Endodermal cell (in vitro differentiated cells): ENCODE data around the gene PAGE4. TPM values are rescaled to one million over a fixed set of nuclear protein-coding genes. Genes with fewer than 3 reads are reported as not detected.

ENCODE experiments used
- DNase-seq: peaks from one replicate; pipeline ENCODE4 v3.0.0-alpha.2; 2017
- H3K27ac ChIP-seq: 2 replicates; pipeline ENCODE4 v1.5.1; 2013; ENCODE audit warnings: mild to moderate bottlenecking, low read depth, low read length, moderate library complexity
- H3K27me3 ChIP-seq: 2 replicates; pipeline ENCODE4 v1.6.1; 2013; ENCODE audit warnings: mild to moderate bottlenecking, low read length, moderate library complexity; ENCODE audit not compliant: insufficient read depth, control insufficient read depth, poor library complexity, severe bottlenecking
- H3K36me3 ChIP-seq: 2 replicates; pipeline ENCODE4 v1.7.0; 2013; ENCODE audit warnings: mild to moderate bottlenecking, low read length, moderate library complexity; ENCODE audit not compliant: control insufficient read depth, insufficient read depth
- H3K4me1 ChIP-seq: one replicate; pipeline ENCODE4 v1.7.0; 2013; ENCODE audit warnings: low read length; ENCODE audit not compliant: control insufficient read depth, insufficient read depth
- H3K4me3 ChIP-seq: 2 replicates; pipeline ENCODE4 v1.5.1; 2013; ENCODE audit warnings: mild to moderate bottlenecking, low read length, moderate library complexity
- H3K9ac ChIP-seq: 2 replicates; pipeline ENCODE4 v1.6.1; 2013; ENCODE audit warnings: mild to moderate bottlenecking, low read length, moderate library complexity; ENCODE audit not compliant: poor library complexity, severe bottlenecking; ENCODE audit errors: extremely low read depth
- H3K9me3 ChIP-seq: 2 replicates; pipeline ENCODE4 v1.6.1; 2013; ENCODE audit warnings: mild to moderate bottlenecking, low read length, moderate library complexity; ENCODE audit not compliant: control insufficient read depth
- H3K27ac Mint-ChIP-seq: 2 replicates; pipeline ENCODE4 v1.8.0; 2020; ENCODE audit warnings: mixed read lengths
- H3K27me3 Mint-ChIP-seq: 2 replicates; pipeline ENCODE4 v1.8.0; 2021; ENCODE audit warnings: mild to moderate bottlenecking, mixed read lengths; ENCODE audit not compliant: insufficient read depth
- H3K36me3 Mint-ChIP-seq: 2 replicates; pipeline ENCODE4 v1.8.0; 2020; ENCODE audit warnings: low read depth, mixed read lengths
- H3K4me1 Mint-ChIP-seq: 2 replicates; pipeline ENCODE4 v1.8.0; 2020; ENCODE audit warnings: mixed read lengths
- H3K4me3 Mint-ChIP-seq: 2 replicates; pipeline ENCODE4 v1.8.0; 2020; ENCODE audit warnings: mild to moderate bottlenecking, moderate library complexity, mixed read lengths
- H3K9me3 Mint-ChIP-seq: 2 replicates; pipeline ENCODE4 v1.8.0; 2020; ENCODE audit warnings: mild to moderate bottlenecking, mixed read lengths
- WGBS, 2 experiments: methylation state at CpG; one replicate each; pipeline versions ENCODE4 v1.1.5 to v1.1.7; 2013; ENCODE audit warnings: missing lambda C conversion rate in 2 of 2, mixed read lengths in 1 of 2; ENCODE audit not compliant: insufficient coverage in 1 of 2, insufficient read length in 1 of 2; 5-methylcytosine and 5-hydroxymethylcytosine counted together
- total RNA-seq, 2 donors: library from RNA; stranded (reverse); fragmentation: NEBNext Ultra II Directional in 1 of 2; extraction: Animal tissue kit (Norgen Biotek cat#: 25700) in 1 of 2; gene quantifications; 2 replicates in 1 of 2; 3 replicates in 1 of 2; pipeline ENCODE4 v1.2.1, GENCODE V29; 2021
- TF ChIP-seq, protein P1 (sequence below): fragments of 200-600 bp; sonication (generic); conservative IDR thresholded peaks from 2 replicates; pipeline ENCODE4 v1.5.0; 2021; ENCODE audit warnings: antibody characterized with exemption, mild to moderate bottlenecking

Gene PAGE4
- total RNA-seq, 2 donors from 2014 or later, result not detected

DNA sequence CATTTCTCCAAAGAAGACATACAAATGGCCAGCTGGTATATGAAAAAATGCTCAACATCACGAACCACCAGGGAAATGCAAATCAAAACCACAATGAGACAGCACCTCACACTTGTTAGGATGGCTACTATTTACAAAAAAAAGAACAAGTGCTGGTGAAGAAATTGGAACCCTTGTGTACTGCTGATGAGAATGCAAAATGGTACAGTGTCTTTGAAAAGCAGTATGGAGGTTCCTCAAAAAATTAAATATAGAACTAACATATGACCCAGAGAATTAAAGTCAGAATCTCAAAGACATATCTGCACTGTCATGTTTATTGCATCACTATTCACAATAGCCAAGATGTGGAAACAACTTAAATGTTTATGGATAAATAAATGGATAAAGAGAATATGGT is 20.9 kb downstream of the PAGE4 start:
- no peak overlapping the region for H3K9ac ChIP-seq
- H3K9me3 Mint-ChIP-seq, result peaks cover 69% of the 10 kb centered on the region
- no peaks in the 10 kb centered on the region for H3K4me1 Mint-ChIP-seq
- TF ChIP-seq, protein P1, sequence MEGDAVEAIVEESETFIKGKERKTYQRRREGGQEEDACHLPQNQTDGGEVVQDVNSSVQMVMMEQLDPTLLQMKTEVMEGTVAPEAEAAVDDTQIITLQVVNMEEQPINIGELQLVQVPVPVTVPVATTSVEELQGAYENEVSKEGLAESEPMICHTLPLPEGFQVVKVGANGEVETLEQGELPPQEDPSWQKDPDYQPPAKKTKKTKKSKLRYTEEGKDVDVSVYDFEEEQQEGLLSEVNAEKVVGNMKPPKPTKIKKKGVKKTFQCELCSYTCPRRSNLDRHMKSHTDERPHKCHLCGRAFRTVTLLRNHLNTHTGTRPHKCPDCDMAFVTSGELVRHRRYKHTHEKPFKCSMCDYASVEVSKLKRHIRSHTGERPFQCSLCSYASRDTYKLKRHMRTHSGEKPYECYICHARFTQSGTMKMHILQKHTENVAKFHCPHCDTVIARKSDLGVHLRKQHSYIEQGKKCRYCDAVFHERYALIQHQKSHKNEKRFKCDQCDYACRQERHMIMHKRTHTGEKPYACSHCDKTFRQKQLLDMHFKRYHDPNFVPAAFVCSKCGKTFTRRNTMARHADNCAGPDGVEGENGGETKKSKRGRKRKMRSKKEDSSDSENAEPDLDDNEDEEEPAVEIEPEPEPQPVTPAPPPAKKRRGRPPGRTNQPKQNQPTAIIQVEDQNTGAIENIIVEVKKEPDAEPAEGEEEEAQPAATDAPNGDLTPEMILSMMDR, result no peak
- H3K4me1 ChIP-seq, result no peaks in the 10 kb centered on the region
- DNase-seq, result no peak
- no peak overlapping the region for H3K27ac Mint-ChIP-seq
- no peak overlapping the region for H3K4me3 ChIP-seq
- no peaks in the 10 kb centered on the region for H3K36me3 ChIP-seq
- no peak overlapping the region for H3K4me3 Mint-ChIP-seq
- no peak overlapping the region for H3K27ac ChIP-seq
- no peaks in the 10 kb centered on the region for H3K9me3 ChIP-seq
- H3K27me3 Mint-ChIP-seq, result peaks cover under 1% of the 10 kb centered on the region
- H3K27me3 ChIP-seq, result no peaks in the 10 kb centered on the region
- 83% methylated on average over 1 of the region's 1 CpG; no CpG with 5 or more reads in 1 of the 2 experiments for WGBS, 2 experiments
- no peaks in the 10 kb centered on the region for H3K36me3 Mint-ChIP-seq

DNA sequence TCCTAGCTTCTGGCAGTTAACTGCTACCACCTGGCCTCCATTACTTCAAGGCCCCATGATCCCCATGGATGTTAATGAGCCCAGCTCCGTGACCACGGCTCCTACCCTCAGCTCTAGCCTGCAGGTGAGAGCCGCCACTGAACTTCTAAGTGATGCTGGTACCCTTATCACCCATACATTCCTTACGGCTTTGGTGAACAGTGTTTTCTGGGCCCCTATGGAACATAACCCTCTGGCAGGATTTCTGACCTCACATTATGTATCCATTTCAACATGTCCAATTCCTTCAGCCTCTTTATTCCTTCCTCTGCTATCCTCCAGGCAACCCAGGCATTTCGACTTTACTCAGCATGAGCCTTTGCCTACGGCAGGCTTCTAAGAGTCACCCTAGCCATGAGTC is 24.6 kb downstream of the PAGE4 start:
- WGBS, 2 experiments, result 91 to 100% methylated on average over 3 to 6 of the region's 6 CpGs
- no peak overlapping the region for H3K27ac ChIP-seq
- no peaks in the 10 kb centered on the region for H3K9me3 ChIP-seq
- H3K4me3 ChIP-seq, result no peak overlapping the region
- Mint-ChIP-seq H3K4me1 (no peaks in the 10 kb centered on the region), H3K36me3 (no peaks in the 10 kb centered on the region), H3K27ac (no peak overlapping the region), H3K9me3 (peaks cover 53% of the 10 kb centered on the region), H3K27me3 (peaks cover 2% of the 10 kb centered on the region), H3K4me3 (no peak overlapping the region)
- no peaks in the 10 kb centered on the region for H3K36me3 ChIP-seq
- H3K4me1 ChIP-seq, result no peaks in the 10 kb centered on the region
- H3K9ac ChIP-seq, result no peak overlapping the region
- DNase-seq, result no peak
- TF ChIP-seq, protein P1, result no peak
- H3K27me3 ChIP-seq, result no peaks in the 10 kb centered on the region

DNA sequence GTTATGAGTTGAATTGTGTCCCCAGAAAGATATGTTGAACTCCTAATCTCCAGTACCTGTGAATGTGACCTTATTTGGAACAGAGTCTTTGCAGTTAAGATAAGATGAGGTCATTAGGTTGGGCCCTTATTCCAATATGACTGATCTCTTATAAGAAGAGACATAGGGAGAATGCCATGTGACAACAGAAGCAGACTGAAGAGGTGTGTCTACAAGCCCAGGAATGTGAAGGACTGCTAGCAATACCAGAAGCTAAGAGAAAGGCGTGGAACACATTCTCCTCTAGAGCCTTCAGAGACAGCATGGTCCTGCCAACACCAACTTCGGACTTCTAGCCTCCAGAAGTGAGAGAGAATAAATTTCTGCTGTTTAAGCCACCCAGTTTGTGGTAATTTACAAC is 27.7 kb downstream of the PAGE4 start:
- no peaks in the 10 kb centered on the region for H3K27me3 ChIP-seq
- no peaks in the 10 kb centered on the region for H3K4me1 ChIP-seq
- DNase-seq, result no peak
- Mint-ChIP-seq H3K4me3 (no peak overlapping the region), H3K27ac (no peak overlapping the region), H3K36me3 (no peaks in the 10 kb centered on the region), H3K27me3 (peaks cover 2% of the 10 kb centered on the region), H3K9me3 (peaks cover 47% of the 10 kb centered on the region), H3K4me1 (no peaks in the 10 kb centered on the region)
- H3K27ac ChIP-seq, result no peak overlapping the region
- no peak overlapping the region for H3K9ac ChIP-seq
- H3K4me3 ChIP-seq, result no peak overlapping the region
- WGBS, 2 experiments, result 95% methylated on average over 2 of the region's 2 CpGs; no CpG with 5 or more reads in 1 of the 2 experiments
- no peaks in the 10 kb centered on the region for H3K36me3 ChIP-seq
- TF ChIP-seq, protein P1, result no peak
- H3K9me3 ChIP-seq, result no peaks in the 10 kb centered on the region
